Neural cell (in vitro differentiated cells): Measurements from ENCODE around the gene SCN4B. TPM values are rescaled to one million over a fixed set of nuclear protein-coding genes. Genes with fewer than 3 reads are reported as not detected.

Experiments used
- H2AFZ ChIP-seq: fragments of 200-600, 300-800 bp; sonication (generic), shearing (Covaris generic); 2 replicates; pipeline ENCODE4 v1.6.0; 2014; ENCODE audit warnings: low read depth, mild to moderate bottlenecking, antibody characterized with exemption, low read length, moderate library complexity
- H3F3A ChIP-seq: fragments of 200-600 bp; shearing (Covaris generic); 2 replicates; pipeline ENCODE4 v1.6.1; 2016; ENCODE audit warnings: mild to moderate bottlenecking, moderate library complexity, mixed read lengths, antibody characterized with exemption, low read length; ENCODE audit not compliant: insufficient read depth, poor library complexity, severe bottlenecking
- H3K27ac ChIP-seq: fragments of 200-600, 300-800 bp; sonication (generic), shearing (Covaris generic); 2 replicates; pipeline ENCODE4 v1.5.1; 2014; ENCODE audit warnings: mild to moderate bottlenecking, low read length, moderate library complexity
- H3K27me3 ChIP-seq: fragments of 300-800, 200-600 bp; sonication (generic), shearing (Covaris generic); 2 replicates; pipeline ENCODE4 v1.6.0; 2014; ENCODE audit warnings: mild to moderate bottlenecking, low read depth, low read length, moderate library complexity; ENCODE audit not compliant: insufficient read depth
- H3K36me3 ChIP-seq: fragments of 300-800, 200-600 bp; sonication (generic), shearing (Covaris generic); 2 replicates; pipeline ENCODE4 v1.5.1; 2014; ENCODE audit warnings: mild to moderate bottlenecking, antibody characterized with exemption, low read length, moderate library complexity; ENCODE audit not compliant: insufficient read depth
- H3K4me2 ChIP-seq: fragments of 300-800, 200-600 bp; sonication (generic), shearing (Covaris generic); 2 replicates; pipeline ENCODE4 v1.6.0; 2014; ENCODE audit warnings: mild to moderate bottlenecking, low read length
- H3K4me3 ChIP-seq: fragments of 300-800, 200-600 bp; sonication (generic), shearing (Covaris generic); 2 replicates; pipeline ENCODE4 v1.5.1; 2014; ENCODE audit warnings: mild to moderate bottlenecking, low read length, moderate library complexity
- H3K79me2 ChIP-seq: fragments of 200-600 bp; shearing (Covaris generic); replicated peaks from 2 replicates; pipeline ENCODE4 v1.6.0; 2014; ENCODE audit warnings: mild to moderate bottlenecking, low read length, moderate library complexity; ENCODE audit not compliant: insufficient read depth
- H3K9ac ChIP-seq: fragments of 300-800, 200-600 bp; sonication (generic), shearing (Covaris generic); 2 replicates; pipeline ENCODE4 v1.6.1; 2016; ENCODE audit warnings: mild to moderate bottlenecking, low read length, mixed read lengths
- H3K9me2 ChIP-seq: fragments of 200-600 bp; shearing (Covaris generic); 2 replicates; pipeline ENCODE4 v1.6.1; 2016; ENCODE audit warnings: mild to moderate bottlenecking, low read length, mixed read lengths; ENCODE audit not compliant: insufficient read depth
- H3K9me3 ChIP-seq: fragments of 200-600, 300-800 bp; sonication (generic), shearing (Covaris generic); 2 replicates; pipeline ENCODE4 v1.6.1; 2016; ENCODE audit warnings: mild to moderate bottlenecking, mixed run types, low read length, moderate library complexity, mixed read lengths
- H4K20me1 ChIP-seq: fragments of 200-600 bp; shearing (Covaris generic); 2 replicates; pipeline ENCODE4 v1.6.1; 2016; ENCODE audit warnings: mild to moderate bottlenecking, mixed run types; ENCODE audit not compliant: insufficient read depth
- EP300 ChIP-seq: fragments of 450-650 bp; conservative IDR thresholded peaks from 2 replicates; pipeline ENCODE4 v1.6.1; 2014; ENCODE audit warnings: antibody characterized with exemption, mild to moderate bottlenecking, moderate library complexity; ENCODE audit not compliant: poor library complexity, severe bottlenecking
- EZH2 ChIP-seq: fragments of 200-600, 300-800 bp; shearing (Covaris generic), sonication (generic); IDR thresholded peaks from 2 replicates; pipeline ENCODE4 v1.6.1; 2014; ENCODE audit warnings: antibody characterized with exemption, low read length, borderline replicate concordance, mild to moderate bottlenecking; ENCODE audit not compliant: insufficient read depth, poor library complexity, severe bottlenecking
- MXI1 ChIP-seq: fragments of 450-650 bp; conservative IDR thresholded peaks from 2 replicates; pipeline ENCODE4 v1.6.1; 2014; ENCODE audit warnings: antibody characterized with exemption, mild to moderate bottlenecking; ENCODE audit not compliant: poor library complexity, severe bottlenecking
- POLR2AphosphoS5 ChIP-seq: IDR thresholded peaks from 2 replicates; pipeline ENCODE4 v1.6.1; 2012
- RAD21 ChIP-seq: fragments of 450-650 bp; conservative IDR thresholded peaks from 2 replicates; pipeline ENCODE4 v1.6.1; 2014; ENCODE audit warnings: antibody characterized with exemption, mild to moderate bottlenecking, moderate library complexity
- SMC3 ChIP-seq: fragments of 450-650 bp; conservative IDR thresholded peaks from 2 replicates; pipeline ENCODE4 v1.6.1; 2014; ENCODE audit warnings: antibody characterized with exemption, mild to moderate bottlenecking, moderate library complexity; ENCODE audit not compliant: poor library complexity
- TAF1 ChIP-seq: IDR thresholded peaks from 2 replicates; pipeline ENCODE4 v1.6.1; 2012; ENCODE audit warnings: low read depth
- polyA plus RNA-seq: library from polyadenylated mRNA; depleted of rRNA; stranded (reverse); fragments of >200 nt; gene quantifications from 2 replicates; pipeline ENCODE4 v1.2.3, GENCODE V29; 2014
- TF ChIP-seq, protein P1 (sequence below): IDR thresholded peaks from 2 replicates; pipeline ENCODE4 v1.6.1; 2012; ENCODE audit warnings: borderline replicate concordance
- TF ChIP-seq, protein P2 (sequence below): fragments of 450-650 bp; IDR thresholded peaks from 2 replicates; pipeline ENCODE4 v1.5.1; 2014; ENCODE audit warnings: antibody characterized with exemption, mild to moderate bottlenecking, moderate library complexity; ENCODE audit not compliant: poor library complexity, severe bottlenecking

Gene SCN4B
- polyA plus RNA-seq, 1 donor from 2014 or later, result 0.61 TPM

- no peak for TF ChIP-seq TAF1
- no peak for TF ChIP-seq RAD21
- no peak for TF ChIP-seq MXI1
- TF ChIP-seq, protein P1, sequence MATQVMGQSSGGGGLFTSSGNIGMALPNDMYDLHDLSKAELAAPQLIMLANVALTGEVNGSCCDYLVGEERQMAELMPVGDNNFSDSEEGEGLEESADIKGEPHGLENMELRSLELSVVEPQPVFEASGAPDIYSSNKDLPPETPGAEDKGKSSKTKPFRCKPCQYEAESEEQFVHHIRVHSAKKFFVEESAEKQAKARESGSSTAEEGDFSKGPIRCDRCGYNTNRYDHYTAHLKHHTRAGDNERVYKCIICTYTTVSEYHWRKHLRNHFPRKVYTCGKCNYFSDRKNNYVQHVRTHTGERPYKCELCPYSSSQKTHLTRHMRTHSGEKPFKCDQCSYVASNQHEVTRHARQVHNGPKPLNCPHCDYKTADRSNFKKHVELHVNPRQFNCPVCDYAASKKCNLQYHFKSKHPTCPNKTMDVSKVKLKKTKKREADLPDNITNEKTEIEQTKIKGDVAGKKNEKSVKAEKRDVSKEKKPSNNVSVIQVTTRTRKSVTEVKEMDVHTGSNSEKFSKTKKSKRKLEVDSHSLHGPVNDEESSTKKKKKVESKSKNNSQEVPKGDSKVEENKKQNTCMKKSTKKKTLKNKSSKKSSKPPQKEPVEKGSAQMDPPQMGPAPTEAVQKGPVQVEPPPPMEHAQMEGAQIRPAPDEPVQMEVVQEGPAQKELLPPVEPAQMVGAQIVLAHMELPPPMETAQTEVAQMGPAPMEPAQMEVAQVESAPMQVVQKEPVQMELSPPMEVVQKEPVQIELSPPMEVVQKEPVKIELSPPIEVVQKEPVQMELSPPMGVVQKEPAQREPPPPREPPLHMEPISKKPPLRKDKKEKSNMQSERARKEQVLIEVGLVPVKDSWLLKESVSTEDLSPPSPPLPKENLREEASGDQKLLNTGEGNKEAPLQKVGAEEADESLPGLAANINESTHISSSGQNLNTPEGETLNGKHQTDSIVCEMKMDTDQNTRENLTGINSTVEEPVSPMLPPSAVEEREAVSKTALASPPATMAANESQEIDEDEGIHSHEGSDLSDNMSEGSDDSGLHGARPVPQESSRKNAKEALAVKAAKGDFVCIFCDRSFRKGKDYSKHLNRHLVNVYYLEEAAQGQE, result no peak
- no peak for TF ChIP-seq SMC3
- TF ChIP-seq EP300, result no peak
- no peak for TF ChIP-seq EZH2
- no peak for TF ChIP-seq POLR2AphosphoS5
- TF ChIP-seq, protein P2, sequence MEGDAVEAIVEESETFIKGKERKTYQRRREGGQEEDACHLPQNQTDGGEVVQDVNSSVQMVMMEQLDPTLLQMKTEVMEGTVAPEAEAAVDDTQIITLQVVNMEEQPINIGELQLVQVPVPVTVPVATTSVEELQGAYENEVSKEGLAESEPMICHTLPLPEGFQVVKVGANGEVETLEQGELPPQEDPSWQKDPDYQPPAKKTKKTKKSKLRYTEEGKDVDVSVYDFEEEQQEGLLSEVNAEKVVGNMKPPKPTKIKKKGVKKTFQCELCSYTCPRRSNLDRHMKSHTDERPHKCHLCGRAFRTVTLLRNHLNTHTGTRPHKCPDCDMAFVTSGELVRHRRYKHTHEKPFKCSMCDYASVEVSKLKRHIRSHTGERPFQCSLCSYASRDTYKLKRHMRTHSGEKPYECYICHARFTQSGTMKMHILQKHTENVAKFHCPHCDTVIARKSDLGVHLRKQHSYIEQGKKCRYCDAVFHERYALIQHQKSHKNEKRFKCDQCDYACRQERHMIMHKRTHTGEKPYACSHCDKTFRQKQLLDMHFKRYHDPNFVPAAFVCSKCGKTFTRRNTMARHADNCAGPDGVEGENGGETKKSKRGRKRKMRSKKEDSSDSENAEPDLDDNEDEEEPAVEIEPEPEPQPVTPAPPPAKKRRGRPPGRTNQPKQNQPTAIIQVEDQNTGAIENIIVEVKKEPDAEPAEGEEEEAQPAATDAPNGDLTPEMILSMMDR, result no peak
- no peaks in the 10 kb centered on the region for H3K79me2 ChIP-seq
- H4K20me1 ChIP-seq, result no peaks in the 10 kb centered on the region
These were observed 38.4 kb downstream of the SCN4B start for GRCh38 chr11:118114266-118114665.

DNA sequence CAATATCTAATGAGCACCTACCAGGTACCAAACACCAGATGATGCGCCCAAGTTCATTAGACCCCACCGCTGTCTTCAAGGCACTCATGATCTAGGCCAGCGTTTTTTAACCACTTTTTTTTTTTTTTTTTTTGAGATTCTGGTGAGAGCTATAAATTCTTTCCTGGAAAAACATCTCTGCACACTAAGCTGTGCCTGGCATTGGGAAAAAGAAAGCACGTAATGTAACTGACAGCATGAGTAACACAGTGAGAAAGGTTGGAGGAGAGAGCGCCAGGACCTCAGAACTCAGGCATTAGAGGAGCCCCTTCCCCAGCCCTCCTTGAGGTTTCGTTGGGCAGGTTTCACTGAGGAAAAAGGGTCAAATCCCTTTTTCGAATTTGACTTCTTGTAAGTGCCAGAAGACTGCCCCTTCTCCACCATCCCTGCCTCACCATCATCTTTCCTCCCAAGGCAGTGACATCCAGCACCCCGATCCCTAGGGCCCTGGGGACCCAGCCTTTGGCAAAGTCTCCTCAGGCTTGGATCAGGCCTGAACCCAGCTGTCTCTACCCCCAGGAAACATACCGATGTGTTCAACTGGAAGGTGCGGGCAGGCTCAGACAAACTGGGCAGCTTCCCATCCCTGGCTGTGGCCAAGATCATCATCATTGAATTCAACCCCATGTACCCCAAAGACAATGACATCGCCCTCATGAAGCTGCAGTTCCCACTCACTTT, 39.8 kb downstream of the SCN4B start:
- no peaks in the 10 kb centered on the region for H3K79me2 ChIP-seq
- no peaks in the 10 kb centered on the region for H3F3A ChIP-seq
- H3K27ac ChIP-seq, result no peak overlapping the region
- H3K9me2 ChIP-seq, result no peaks in the 10 kb centered on the region
- no peak overlapping the region for H2AFZ ChIP-seq
- H3K36me3 ChIP-seq, result no peaks in the 10 kb centered on the region
- TF ChIP-seq TAF1, result no peak
- TF ChIP-seq RAD21, result no peak
- TF ChIP-seq EP300, result no peak
- no peak overlapping the region for H3K4me2 ChIP-seq
- H3K9me3 ChIP-seq, result no peaks in the 10 kb centered on the region
- H3K27me3 ChIP-seq, result no peaks in the 10 kb centered on the region
- no peak overlapping the region for H3K4me3 ChIP-seq
- no peaks in the 10 kb centered on the region for H4K20me1 ChIP-seq
- H3K9ac ChIP-seq, result no peak overlapping the region

More at GRCh38 chr11:118114266-118114665, 38.4 kb downstream of the SCN4B start:
- H3K27me3 ChIP-seq, result no peaks in the 10 kb centered on the region
- H3K27ac ChIP-seq, result no peak overlapping the region
- H3K9me2 ChIP-seq, result no peaks in the 10 kb centered on the region
- no peaks in the 10 kb centered on the region for H3K9me3 ChIP-seq
- H3K9ac ChIP-seq, result no peak overlapping the region
- H2AFZ ChIP-seq, result no peak overlapping the region
- no peak overlapping the region for H3K4me2 ChIP-seq
- H3F3A ChIP-seq, result no peaks in the 10 kb centered on the region
- no peaks in the 10 kb centered on the region for H3K36me3 ChIP-seq
- H3K4me3 ChIP-seq, result no peak overlapping the region
